ENCODE results near the gene ZNF691. TPM values are rescaled to one million over a fixed set of nuclear protein-coding genes. Genes with fewer than 3 reads are reported as not detected.
"Not testable (repeated sequence)": the region's sequence is repeated elsewhere in the genome, so short reads cannot be mapped to it uniquely, and the experiment has no call there.

ZNF691 gene
- total RNA-seq, 1 experiment from 2014 or later = 16.6 TPM

- no peak for TF ChIP-seq ARID4B (CRISPR knock-in tag; IDR thresholded peaks at IDR 0.05; ENCODE audit: borderline replicate concordance)
- TF ChIP-seq HMGXB4 (CRISPR knock-in tag; IDR thresholded peaks at IDR 0.05) = no peak
- no peak for TF ChIP-seq MYBL2 (CRISPR knock-in tag; IDR thresholded peaks at IDR 0.05)
Observed at GRCh38 chr1:42853116-42853884, 6.9 kb downstream of the ZNF691 start (continued).

- ATAC-seq; POLR2A ChIA-PET; H3K27me3 Mint-ChIP-seq (ENCODE audit: low read depth); H3K4me1 Mint-ChIP-seq; CTCF ChIA-PET; DNase-seq (ENCODE audit: low spot score); H3K4me3 Mint-ChIP-seq; H3K27ac Mint-ChIP-seq: not testable (repeated sequence)
- Mint-ChIP-seq H3K36me3 (peaks cover 23% of the 10 kb centered on the region), H3K9me3 (peaks cover 45% of the 10 kb centered on the region)
Observed at GRCh38 chr1:42856554-42856953, 10.1 kb downstream of the ZNF691 start.

- POLR2A ChIA-PET; H3K4me1 Mint-ChIP-seq; H3K27ac Mint-ChIP-seq; DNase-seq (ENCODE audit: low spot score); H3K4me3 Mint-ChIP-seq; ATAC-seq: not testable (repeated sequence)
- Mint-ChIP-seq H3K9me3 (peaks cover 45% of the 10 kb centered on the region), H3K27me3 (ENCODE audit: low read depth) (peaks cover 11% of the 10 kb centered on the region), H3K36me3 (peaks cover 16% of the 10 kb centered on the region)
- CTCF ChIA-PET = interaction anchor here (0.7 kb wide), 1 partner anchor 13 kb away, joined by 3 read pairs; the partner anchor contains the start of gene ZNF691
Observed at GRCh38 chr1:42859366-42859765, 13.0 kb downstream of the ZNF691 start.

- ChIA-PET POLR2A (no interaction called here), CTCF (interaction anchor here (2.5 kb wide), 1 partner anchor 15 kb away, joined by 10 read pairs; the partner anchor contains the start of gene ZNF691)
- H3K36me3 Mint-ChIP-seq = peaks cover 16% of the 10 kb centered on the region
- no peak overlapping the region for H3K27ac Mint-ChIP-seq
- no peak overlapping the region for H3K4me3 Mint-ChIP-seq
- ATAC-seq (peak; percentile 75), DNase-seq (ENCODE audit: low spot score) (no peak)
- no peaks in the 10 kb centered on the region for H3K4me1 Mint-ChIP-seq
- peaks cover 14% of the 10 kb centered on the region for H3K27me3 Mint-ChIP-seq (ENCODE audit: low read depth)
- TF ChIP-seq ZNF263 (CRISPR knock-in tag; IDR thresholded peaks at IDR 0.05; ENCODE audit: low read depth) (no peak), CTCF (IDR thresholded peaks at IDR 0.05) (0 out of 2 replicates have a peak, but pooled peaks have one; percentile 15), ESRRA (CRISPR knock-in tag; IDR thresholded peaks at IDR 0.05; ENCODE audit: borderline replicate concordance) (no peak), NR3C1 (CRISPR knock-in tag; conservative IDR thresholded peaks at IDR 0.05; ENCODE audit: low read depth) (no peak), SOX15 (CRISPR knock-in tag; IDR thresholded peaks at IDR 0.05) (no peak)
- peaks cover 45% of the 10 kb centered on the region for H3K9me3 Mint-ChIP-seq
Observed at GRCh38 chr1:42860339-42861013, 14.1 kb downstream of the ZNF691 start.
